HepG2 (cell line): ENCODE results near the gene LONP1. TPM values are rescaled to one million over a fixed set of nuclear protein-coding genes. Genes with fewer than 3 reads are reported as not detected.
A peak's percentile ranks its signal among the peaks of the same experiment; 100 is the strongest.

Experiments
- CEBPG ChIP-seq: IDR thresholded peaks from 2 replicates; pipeline ENCODE4 v1.6.1; 2016
- CREM ChIP-seq, 2 experiments: sonication (generic) in 1 of 2; formaldehyde crosslinking in 1 of 2; IDR thresholded peaks; 2 replicates each; pipeline versions ENCODE4 v1.4.0 to v1.6.1; 2016 to 2020; ENCODE audit warnings: antibody characterized with exemption in 1 of 2, mild to moderate bottlenecking in 1 of 2, missing genetic modification reagents in 1 of 2
- DNMT1 ChIP-seq: sonication (generic); formaldehyde crosslinking; IDR thresholded peaks from 2 replicates; pipeline ENCODE4 v1.5.1; 2020; ENCODE audit warnings: mild to moderate bottlenecking, missing genetic modification reagents
- ELF3 ChIP-seq: IDR thresholded peaks from 2 replicates; pipeline ENCODE4 v1.6.1; 2016; ENCODE audit warnings: missing genetic modification reagents, missing compliant biosample characterization
- HES4 ChIP-seq: sonication (generic); formaldehyde crosslinking; IDR thresholded peaks from 2 replicates; pipeline ENCODE4 v1.9.0; 2021; ENCODE audit warnings: mild to moderate bottlenecking, missing genetic modification reagents, borderline replicate concordance
- HNRNPH1 ChIP-seq: fragments of 200-400 bp; formaldehyde crosslinking; optimal IDR thresholded peaks from 2 replicates; pipeline ENCODE3; 2017; ENCODE audit warnings: mild to moderate bottlenecking, low read depth, low read length
- JUNB ChIP-seq: sonication (generic); formaldehyde crosslinking; IDR thresholded peaks from 2 replicates; pipeline ENCODE4 v1.8.0; 2022; ENCODE audit warnings: missing genetic modification reagents, mild to moderate bottlenecking, borderline replicate concordance
- MYC ChIP-seq: sonication (generic); formaldehyde crosslinking; IDR thresholded peaks from 2 replicates; pipeline ENCODE4 v1.9.0; 2021; ENCODE audit warnings: missing genetic modification reagents, borderline replicate concordance
- PCBP1 ChIP-seq: fragments of 200-400 bp; formaldehyde crosslinking; IDR thresholded peaks from 2 replicates; pipeline ENCODE4 v1.6.1; 2017; ENCODE audit warnings: mild to moderate bottlenecking, low read depth, low read length, borderline replicate concordance
- SMYD3 ChIP-seq: sonication (generic); formaldehyde crosslinking; IDR thresholded peaks from 2 replicates; pipeline ENCODE4 v1.8.1; 2023; ENCODE audit warnings: mild to moderate bottlenecking, missing genetic modification reagents
- SOX5 ChIP-seq: IDR thresholded peaks from 2 replicates; pipeline ENCODE4 v1.6.1; 2016; ENCODE audit warnings: borderline replicate concordance
- TBX2 ChIP-seq: sonication (generic); formaldehyde crosslinking; IDR thresholded peaks from 2 replicates; pipeline ENCODE4 v1.5.0; 2020; ENCODE audit warnings: missing genetic modification reagents, mild to moderate bottlenecking, borderline replicate concordance
- ZFP82 ChIP-seq: sonication (generic); formaldehyde crosslinking; IDR thresholded peaks from 2 replicates; pipeline ENCODE4 v1.5.1; 2020; ENCODE audit warnings: mild to moderate bottlenecking, missing genetic modification reagents, borderline replicate concordance
- ZMYM3 ChIP-seq: sonication (generic); formaldehyde crosslinking; IDR thresholded peaks from 2 replicates; pipeline ENCODE4 v1.5.1; 2020; ENCODE audit warnings: mild to moderate bottlenecking, missing genetic modification reagents
- ZNF546 ChIP-seq: sonication (generic); formaldehyde crosslinking; conservative IDR thresholded peaks from 2 replicates; pipeline ENCODE4 v1.8.1; 2023; ENCODE audit warnings: mild to moderate bottlenecking, missing genetic modification reagents
- ZNF567 ChIP-seq: sonication (generic); formaldehyde crosslinking; IDR thresholded peaks from 2 replicates; pipeline ENCODE4 v1.8.1; 2023; ENCODE audit warnings: mild to moderate bottlenecking, missing genetic modification reagents, borderline replicate concordance
- ZNF7 ChIP-seq: IDR thresholded peaks from 2 replicates; pipeline ENCODE4 v1.6.1; 2016; ENCODE audit warnings: missing biosample characterization, missing genetic modification reagents
- polyA plus RNA-seq, 8 experiments: library from polyadenylated mRNA; depleted of rRNA in 3 of 8; stranded (reverse) in 7 of 8; unstranded in 1 of 8; fragments of >200 nt; fragmentation: Illumina TruSeq in 4 of 8; extraction: Trizol in 4 of 8; gene quantifications; 2 replicates each; pipeline versions ENCODE4 v1.2.1 to v1.2.3, GENCODE V29; 2011 to 2016; ENCODE audit warnings: low read depth in 4 of 8, missing spikeins in 1 of 8, mixed read lengths in 1 of 8; ENCODE audit not compliant: insufficient read depth in 1 of 8
- total RNA-seq, 5 experiments: library from RNA; depleted of rRNA; stranded (reverse); fragments of >200 nt; fragmentation: Illumina TruSeq; extraction: Trizol; gene quantifications; 2 replicates each; pipeline ENCODE4 v1.2.3, GENCODE V29; 2016; ENCODE audit warnings: low read depth in 1 of 5
- TF ChIP-seq, protein P1 (sequence below): sonication (generic); formaldehyde crosslinking; IDR thresholded peaks from 2 replicates; pipeline ENCODE4 v1.4.0; 2020; ENCODE audit warnings: missing genetic modification reagents
- TF ChIP-seq, protein P2 (sequence below): sonication (generic); formaldehyde crosslinking; IDR thresholded peaks from 2 replicates; pipeline ENCODE4 v1.5.0; 2020; ENCODE audit warnings: missing genetic modification reagents, mild to moderate bottlenecking, borderline replicate concordance
- TF ChIP-seq, protein P3 (sequence below): sonication (generic); formaldehyde crosslinking; IDR thresholded peaks from 2 replicates; pipeline ENCODE4 v1.5.1; 2020; ENCODE audit warnings: missing genetic modification reagents, mild to moderate bottlenecking, borderline replicate concordance
- TF ChIP-seq, protein P4 (sequence below): sonication (generic); formaldehyde crosslinking; conservative IDR thresholded peaks from 2 replicates; pipeline ENCODE4 v1.4.0; 2020; ENCODE audit warnings: missing genetic modification reagents
- TF ChIP-seq, protein P5 (sequence below): sonication (generic); formaldehyde crosslinking; IDR thresholded peaks from 2 replicates; pipeline ENCODE4 v1.5.1; 2020; ENCODE audit warnings: missing genetic modification reagents, mild to moderate bottlenecking, borderline replicate concordance

LONP1 gene
- total and polyA plus RNA-seq, 2 of the 13 experiments (the other 11 are each of a cell fraction or from before 2014, with no cell fraction given), result 59.5 to 76.8 TPM

DNA sequence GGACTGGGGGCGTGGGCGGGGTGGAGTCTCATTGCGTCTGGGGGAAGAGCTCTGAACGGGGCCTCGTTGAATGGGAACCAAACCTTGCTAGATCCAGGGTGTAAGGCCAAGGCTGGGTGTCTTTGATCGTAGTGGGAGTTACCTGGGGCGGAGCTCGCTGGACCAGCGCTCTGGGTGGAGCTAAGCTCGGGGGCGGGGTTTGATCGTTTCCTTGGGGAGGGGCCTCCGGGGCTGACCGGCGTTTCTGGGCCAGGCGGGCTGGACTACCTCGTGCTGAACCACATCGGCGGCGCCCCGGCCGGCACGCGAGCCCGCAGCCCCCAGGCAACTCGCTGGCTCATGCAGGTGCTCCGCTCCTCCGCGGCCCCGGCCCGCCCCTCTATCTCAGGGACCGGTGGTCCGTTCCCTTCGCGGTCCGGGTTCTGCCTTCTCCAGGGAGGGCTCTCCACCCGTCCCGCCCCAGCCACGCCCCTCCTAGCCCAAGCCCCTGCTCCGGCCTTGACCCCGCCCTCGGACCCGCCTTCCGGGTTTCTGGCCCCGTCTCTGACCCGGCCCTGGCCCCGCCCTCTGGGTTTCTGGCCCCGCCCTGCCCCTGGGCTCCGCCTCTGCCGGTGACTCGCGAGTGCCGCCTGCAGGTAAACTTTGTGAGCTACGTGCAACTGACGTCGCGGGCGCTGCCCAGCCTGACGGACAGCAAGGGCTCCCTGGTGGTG lies 33.1 kb downstream of the LONP1 start (continued):
- TF ChIP-seq, protein P1, sequence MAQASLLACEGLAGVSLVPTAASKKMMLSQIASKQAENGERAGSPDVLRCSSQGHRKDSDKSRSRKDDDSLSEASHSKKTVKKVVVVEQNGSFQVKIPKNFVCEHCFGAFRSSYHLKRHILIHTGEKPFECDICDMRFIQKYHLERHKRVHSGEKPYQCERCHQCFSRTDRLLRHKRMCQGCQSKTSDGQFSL (CRISPR knock-in tag), result no peak
- 0 out of 2 replicates have a peak, but pooled peaks have one; percentile 43 for TF ChIP-seq PCBP1
- TF ChIP-seq DNMT1 (CRISPR knock-in tag), result no peak
- no peak for TF ChIP-seq ZNF7 (CRISPR knock-in tag)
- TF ChIP-seq, protein P2, sequence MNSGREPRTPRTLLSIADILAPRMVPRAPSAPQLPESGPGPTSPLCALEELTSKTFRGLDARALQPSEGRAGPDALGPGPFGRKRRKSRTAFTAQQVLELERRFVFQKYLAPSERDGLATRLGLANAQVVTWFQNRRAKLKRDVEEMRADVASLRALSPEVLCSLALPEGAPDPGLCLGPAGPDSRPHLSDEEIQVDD, result no peak
- TF ChIP-seq JUNB (CRISPR knock-in tag), result no peak
- TF ChIP-seq MYC (CRISPR knock-in tag), result peak; percentile 37; the same call in 1 of the 2 replicates
- no peak for TF ChIP-seq HES4 (CRISPR knock-in tag)
- peak; percentile 89 for TF ChIP-seq ZMYM3 (CRISPR knock-in tag)
- 0 out of 2 replicates have a peak, but pooled peaks have one; percentile 57 for TF ChIP-seq ZNF546 (CRISPR knock-in tag)
- TF ChIP-seq, protein P3, sequence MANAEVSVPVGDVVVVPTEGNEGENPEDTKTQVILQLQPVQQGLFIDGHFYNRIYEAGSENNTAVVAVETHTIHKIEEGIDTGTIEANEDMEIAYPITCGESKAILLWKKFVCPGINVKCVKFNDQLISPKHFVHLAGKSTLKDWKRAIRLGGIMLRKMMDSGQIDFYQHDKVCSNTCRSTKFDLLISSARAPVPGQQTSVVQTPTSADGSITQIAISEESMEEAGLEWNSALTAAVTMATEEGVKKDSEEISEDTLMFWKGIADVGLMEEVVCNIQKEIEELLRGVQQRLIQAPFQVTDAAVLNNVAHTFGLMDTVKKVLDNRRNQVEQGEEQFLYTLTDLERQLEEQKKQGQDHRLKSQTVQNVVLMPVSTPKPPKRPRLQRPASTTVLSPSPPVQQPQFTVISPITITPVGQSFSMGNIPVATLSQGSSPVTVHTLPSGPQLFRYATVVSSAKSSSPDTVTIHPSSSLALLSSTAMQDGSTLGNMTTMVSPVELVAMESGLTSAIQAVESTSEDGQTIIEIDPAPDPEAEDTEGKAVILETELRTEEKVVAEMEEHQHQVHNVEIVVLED (CRISPR knock-in tag), result peak; percentile 70
- TF ChIP-seq HNRNPH1, result no peak
- TF ChIP-seq ZNF567 (CRISPR knock-in tag), result no peak
- TF ChIP-seq ZFP82 (CRISPR knock-in tag), result peak; percentile 63
- TF ChIP-seq SMYD3 (CRISPR knock-in tag), result no peak
- no peak for TF ChIP-seq SOX5
- peak; percentile 54; the same call in 1 of the 2 replicates for TF ChIP-seq ELF3 (CRISPR knock-in tag)
- TF ChIP-seq, protein P4, sequence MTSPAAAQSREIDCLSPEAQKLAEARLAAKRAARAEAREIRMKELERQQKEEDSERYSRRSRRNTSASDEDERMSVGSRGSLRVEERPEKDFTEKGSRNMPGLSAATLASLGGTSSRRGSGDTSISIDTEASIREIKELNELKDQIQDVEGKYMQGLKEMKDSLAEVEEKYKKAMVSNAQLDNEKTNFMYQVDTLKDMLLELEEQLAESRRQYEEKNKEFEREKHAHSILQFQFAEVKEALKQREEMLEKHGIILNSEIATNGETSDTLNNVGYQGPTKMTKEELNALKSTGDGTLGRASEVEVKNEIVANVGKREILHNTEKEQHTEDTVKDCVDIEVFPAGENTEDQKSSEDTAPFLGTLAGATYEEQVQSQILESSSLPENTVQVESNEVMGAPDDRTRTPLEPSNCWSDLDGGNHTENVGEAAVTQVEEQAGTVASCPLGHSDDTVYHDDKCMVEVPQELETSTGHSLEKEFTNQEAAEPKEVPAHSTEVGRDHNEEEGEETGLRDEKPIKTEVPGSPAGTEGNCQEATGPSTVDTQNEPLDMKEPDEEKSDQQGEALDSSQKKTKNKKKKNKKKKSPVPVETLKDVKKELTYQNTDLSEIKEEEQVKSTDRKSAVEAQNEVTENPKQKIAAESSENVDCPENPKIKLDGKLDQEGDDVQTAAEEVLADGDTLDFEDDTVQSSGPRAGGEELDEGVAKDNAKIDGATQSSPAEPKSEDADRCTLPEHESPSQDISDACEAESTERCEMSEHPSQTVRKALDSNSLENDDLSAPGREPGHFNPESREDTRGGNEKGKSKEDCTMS, result no peak
- TF ChIP-seq, protein P5, sequence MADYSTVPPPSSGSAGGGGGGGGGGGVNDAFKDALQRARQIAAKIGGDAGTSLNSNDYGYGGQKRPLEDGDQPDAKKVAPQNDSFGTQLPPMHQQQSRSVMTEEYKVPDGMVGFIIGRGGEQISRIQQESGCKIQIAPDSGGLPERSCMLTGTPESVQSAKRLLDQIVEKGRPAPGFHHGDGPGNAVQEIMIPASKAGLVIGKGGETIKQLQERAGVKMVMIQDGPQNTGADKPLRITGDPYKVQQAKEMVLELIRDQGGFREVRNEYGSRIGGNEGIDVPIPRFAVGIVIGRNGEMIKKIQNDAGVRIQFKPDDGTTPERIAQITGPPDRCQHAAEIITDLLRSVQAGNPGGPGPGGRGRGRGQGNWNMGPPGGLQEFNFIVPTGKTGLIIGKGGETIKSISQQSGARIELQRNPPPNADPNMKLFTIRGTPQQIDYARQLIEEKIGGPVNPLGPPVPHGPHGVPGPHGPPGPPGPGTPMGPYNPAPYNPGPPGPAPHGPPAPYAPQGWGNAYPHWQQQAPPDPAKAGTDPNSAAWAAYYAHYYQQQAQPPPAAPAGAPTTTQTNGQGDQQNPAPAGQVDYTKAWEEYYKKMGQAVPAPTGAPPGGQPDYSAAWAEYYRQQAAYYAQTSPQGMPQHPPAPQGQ, result no peak
- TF ChIP-seq TBX2 (CRISPR knock-in tag), result peak; percentile 71
- 0 out of 2 replicates have a peak, but pooled peaks have one; percentile 16 for TF ChIP-seq CEBPG (CRISPR knock-in tag)
- TF ChIP-seq CREM (IDR thresholded peaks at IDR 0.05), result peak; percentile 50
- peak; percentile 66 for TF ChIP-seq CREM (CRISPR knock-in tag; IDR thresholded peaks at IDR 0.05)
